D721Med (cell line): ENCODE measurements around the gene NUP153.

Experiments
- DNase-seq: peaks from one replicate; pipeline ENCODE4 v3.0.0; 2011; ENCODE audit warnings: low spot score; ENCODE audit not compliant: insufficient read length
- FAIRE-seq: peaks from 2 replicates; lab custom pipeline; 2011; peaks lifted over from hg19 to GRCh38; lab: Jason Lieb, UNC
- TF ChIP-seq, protein P1 (sequence below): IDR thresholded peaks from 2 replicates; pipeline ENCODE4 v1.5.1; 2012; ENCODE audit warnings: mild to moderate bottlenecking, control low read depth; ENCODE audit not compliant: insufficient read depth; ENCODE audit errors: missing control alignments

The NUP153 gene

DNA sequence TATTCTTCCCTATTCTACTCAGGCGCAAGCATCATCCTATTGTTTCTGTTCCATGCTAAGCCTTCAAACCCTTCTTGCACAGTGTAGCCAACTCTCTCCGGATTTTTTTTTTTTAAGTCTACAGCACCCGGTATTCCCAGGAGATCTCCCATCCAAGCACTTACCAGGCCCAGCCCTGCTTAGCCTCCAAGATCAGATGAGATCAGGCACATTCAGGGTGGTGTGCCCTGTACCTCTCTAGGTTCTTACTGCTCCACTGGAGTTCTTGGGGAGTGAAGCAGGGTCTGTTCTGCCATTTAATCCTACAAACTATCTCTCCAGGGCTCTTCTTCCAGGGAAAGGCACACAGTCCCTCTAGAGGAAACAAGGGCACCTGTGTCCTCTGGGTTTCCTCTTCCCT, 14.9 kb upstream of the NUP153 start:
- DNase-seq, result no peak
- no peak for FAIRE-seq
- TF ChIP-seq, protein P1, sequence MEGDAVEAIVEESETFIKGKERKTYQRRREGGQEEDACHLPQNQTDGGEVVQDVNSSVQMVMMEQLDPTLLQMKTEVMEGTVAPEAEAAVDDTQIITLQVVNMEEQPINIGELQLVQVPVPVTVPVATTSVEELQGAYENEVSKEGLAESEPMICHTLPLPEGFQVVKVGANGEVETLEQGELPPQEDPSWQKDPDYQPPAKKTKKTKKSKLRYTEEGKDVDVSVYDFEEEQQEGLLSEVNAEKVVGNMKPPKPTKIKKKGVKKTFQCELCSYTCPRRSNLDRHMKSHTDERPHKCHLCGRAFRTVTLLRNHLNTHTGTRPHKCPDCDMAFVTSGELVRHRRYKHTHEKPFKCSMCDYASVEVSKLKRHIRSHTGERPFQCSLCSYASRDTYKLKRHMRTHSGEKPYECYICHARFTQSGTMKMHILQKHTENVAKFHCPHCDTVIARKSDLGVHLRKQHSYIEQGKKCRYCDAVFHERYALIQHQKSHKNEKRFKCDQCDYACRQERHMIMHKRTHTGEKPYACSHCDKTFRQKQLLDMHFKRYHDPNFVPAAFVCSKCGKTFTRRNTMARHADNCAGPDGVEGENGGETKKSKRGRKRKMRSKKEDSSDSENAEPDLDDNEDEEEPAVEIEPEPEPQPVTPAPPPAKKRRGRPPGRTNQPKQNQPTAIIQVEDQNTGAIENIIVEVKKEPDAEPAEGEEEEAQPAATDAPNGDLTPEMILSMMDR, result no peak

DNA sequence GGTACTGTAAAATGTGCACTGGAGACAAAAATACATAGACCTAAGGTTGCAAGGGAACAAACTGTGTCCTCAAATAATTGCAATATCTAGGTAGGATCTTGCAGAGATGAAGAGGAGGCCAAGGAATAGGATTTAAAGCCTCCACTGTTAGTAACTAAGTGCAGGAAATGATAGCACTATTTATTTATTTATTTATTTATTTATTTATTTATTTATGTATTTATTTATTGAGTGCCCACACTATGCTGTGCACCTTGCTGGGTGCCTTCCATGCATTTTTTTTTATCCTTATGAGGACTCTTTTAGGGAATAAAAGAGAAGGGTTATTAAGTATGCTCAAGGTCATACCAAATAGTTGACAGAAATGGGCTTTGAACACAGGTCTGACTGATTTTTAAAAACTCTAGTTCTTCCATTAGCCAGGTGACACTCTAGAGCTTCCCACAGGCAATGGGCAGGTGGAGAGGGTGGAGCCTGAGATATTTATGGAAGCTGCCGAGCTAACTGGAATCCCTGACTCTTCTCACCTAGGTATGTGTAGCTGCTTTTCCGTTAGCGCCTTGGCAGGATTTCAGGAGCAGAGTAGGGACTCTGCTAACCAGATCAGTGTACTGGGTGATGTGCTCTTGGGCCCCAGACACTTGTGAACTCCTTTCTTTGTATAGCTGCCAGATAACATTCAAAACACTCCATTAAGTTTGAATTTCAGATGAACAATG, 12.8 kb upstream of the NUP153 start:
- TF ChIP-seq, protein P1, result no peak
- no peak for DNase-seq
- no peak for FAIRE-seq

- TF ChIP-seq, protein P1, result no peak
- FAIRE-seq (no peak), DNase-seq (no peak)
Measured at GRCh38 chr6:17716221-17716620, 9.5 kb upstream of the NUP153 start.

DNA sequence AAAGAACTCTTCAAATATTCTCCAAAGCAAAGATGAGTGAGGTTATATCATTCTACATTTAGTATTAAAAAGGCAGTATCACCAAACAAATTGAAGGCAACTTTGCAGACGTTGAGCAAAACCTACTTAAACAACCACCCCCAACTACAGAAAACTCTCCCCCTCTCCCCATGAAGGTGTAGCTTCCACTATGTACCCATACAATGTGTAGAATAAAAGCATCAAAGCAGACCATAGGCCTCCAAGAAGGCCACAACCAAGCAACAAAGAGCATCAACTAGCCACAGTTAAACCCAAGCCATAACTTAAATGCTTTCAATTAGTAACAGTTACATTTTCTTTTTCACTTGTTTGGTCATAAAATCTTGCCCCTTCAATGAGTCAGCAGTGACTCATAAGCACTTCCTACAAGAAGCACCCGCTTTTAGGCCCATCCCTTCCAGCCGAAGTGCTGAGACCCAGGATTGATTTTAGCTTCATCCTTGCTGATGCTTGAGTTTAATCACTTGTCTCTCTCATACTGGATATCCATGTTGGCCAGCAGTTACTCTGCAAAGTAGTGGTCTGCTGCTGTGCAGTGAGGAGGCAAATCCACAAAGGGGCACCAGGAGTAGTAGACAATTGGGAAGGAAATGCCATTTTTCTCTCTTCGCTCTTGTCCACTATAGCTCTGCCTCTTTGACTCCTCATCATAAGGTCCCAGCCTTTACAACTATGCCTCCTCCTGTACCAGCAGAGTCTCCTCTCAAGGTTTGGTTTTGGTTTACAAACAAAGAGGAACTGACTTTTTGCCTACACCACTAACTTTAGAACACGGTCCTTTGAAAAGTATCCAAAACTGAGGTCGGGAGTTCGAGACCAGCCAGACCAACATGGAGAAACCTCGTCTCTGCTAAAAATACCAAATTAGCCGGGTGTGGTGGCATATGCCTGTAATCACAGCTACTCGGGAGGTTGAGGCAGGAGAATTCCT, 8.4 kb upstream of the NUP153 start:
- FAIRE-seq, result no peak
- TF ChIP-seq, protein P1, result no peak
- DNase-seq, result no peak

- DNase-seq (no peak), FAIRE-seq (no peak)
- TF ChIP-seq, protein P1, result no peak
Measured at GRCh38 chr6:17714177-17714576, 7.5 kb upstream of the NUP153 start.

- TF ChIP-seq, protein P1, result no peak
- no peak for DNase-seq
Measured at GRCh38 chr6:17712576-17712975, 5.9 kb upstream of the NUP153 start.

More at GRCh38 chr6:17712576-17712975, 5.9 kb upstream of the NUP153 start:
- no peak for FAIRE-seq
